Measurements from ENCODE around the gene RAB4A.
A peak's percentile ranks its signal among the peaks of the same experiment; 100 is the strongest.

DNA sequence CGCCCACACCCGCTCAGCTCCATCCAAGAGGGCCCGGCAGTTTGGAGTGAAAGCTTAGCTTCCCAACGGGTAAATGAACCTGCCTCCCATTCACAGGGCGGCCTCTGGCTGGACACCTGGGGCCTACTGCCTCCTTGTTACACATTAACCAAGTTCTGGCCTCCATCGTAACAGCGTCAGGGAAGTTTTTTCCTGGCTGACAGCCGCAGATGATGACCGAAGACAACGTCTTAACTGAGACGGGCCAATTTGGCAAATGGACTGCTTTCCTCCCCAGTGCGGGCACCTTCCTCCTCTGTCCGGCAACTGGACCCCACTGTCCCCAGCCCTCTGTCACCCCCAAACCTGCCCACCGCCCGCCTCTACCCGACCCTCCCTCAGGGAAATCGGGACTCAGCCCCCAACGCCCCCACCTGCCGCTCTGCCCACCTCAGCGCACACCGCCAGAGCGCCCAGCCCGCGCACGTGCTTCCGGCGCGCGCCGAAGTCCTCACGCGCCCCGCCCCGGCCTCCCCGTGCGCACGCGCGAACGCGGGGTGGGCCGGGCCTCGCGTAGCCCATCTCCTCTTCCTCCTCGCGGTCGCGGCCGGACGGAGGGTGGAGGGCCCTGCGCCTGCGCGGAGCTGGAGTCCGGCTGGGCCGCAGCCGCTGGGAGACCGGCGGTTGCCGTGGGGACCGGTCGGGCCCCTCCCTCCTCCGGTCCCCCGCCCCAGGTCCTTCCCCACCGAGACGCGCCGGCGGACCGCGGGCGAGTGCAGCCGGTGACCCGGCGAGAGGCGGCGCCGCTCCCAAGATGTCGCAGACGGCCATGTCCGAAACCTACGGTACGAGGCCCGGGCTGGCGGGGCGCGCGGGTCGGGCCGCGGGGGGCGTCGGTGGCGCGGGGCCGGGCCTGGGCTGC is at the start of gene RAB4A:
- TF ChIP-seq, protein P1, sequence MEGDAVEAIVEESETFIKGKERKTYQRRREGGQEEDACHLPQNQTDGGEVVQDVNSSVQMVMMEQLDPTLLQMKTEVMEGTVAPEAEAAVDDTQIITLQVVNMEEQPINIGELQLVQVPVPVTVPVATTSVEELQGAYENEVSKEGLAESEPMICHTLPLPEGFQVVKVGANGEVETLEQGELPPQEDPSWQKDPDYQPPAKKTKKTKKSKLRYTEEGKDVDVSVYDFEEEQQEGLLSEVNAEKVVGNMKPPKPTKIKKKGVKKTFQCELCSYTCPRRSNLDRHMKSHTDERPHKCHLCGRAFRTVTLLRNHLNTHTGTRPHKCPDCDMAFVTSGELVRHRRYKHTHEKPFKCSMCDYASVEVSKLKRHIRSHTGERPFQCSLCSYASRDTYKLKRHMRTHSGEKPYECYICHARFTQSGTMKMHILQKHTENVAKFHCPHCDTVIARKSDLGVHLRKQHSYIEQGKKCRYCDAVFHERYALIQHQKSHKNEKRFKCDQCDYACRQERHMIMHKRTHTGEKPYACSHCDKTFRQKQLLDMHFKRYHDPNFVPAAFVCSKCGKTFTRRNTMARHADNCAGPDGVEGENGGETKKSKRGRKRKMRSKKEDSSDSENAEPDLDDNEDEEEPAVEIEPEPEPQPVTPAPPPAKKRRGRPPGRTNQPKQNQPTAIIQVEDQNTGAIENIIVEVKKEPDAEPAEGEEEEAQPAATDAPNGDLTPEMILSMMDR (IDR thresholded peaks at IDR 0.05): no peak
- peak; percentile 13 to 82 for TF ChIP-seq POLR2A (IDR thresholded peaks at IDR 0.05)

Data from thyroid gland (tissue), 4 donors.